ENCODE results near the gene GKN1.

DNA sequence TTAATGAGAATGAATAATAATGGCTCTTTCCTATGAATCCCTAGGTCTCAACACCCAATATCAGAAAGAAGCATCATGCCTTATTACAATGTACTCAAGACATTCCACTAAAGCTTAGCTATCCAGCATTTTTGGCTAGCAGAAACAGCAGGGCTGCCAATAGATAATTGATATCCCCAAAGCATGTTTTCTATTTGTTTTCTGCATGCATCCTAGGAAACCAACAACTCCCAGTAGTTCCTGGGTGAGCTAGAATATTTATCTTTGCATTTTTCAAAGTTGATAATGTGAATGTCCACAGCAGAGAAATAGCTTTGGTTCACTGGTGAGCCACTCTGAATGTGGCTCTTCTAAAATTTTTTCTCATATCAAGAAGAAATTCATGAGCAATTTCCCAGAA lies 32.7 kb downstream of the GKN1 start:
- no peak for TF ChIP-seq EZH2 (IDR thresholded peaks at IDR 0.05; ENCODE audit: insufficient read depth, poor library complexity, severe bottlenecking)
- TF ChIP-seq EZH2phosphoT487 (IDR thresholded peaks at IDR 0.05; ENCODE audit: insufficient read depth, low read depth) = no peak
